ENCODE results near the gene NUPR1.

Gene NUPR1

GRCh38 chr16:28543072-28543471, 4.3 kb upstream of the NUPR1 start:
- no peaks in the 10 kb centered on the region for H3K27me3 ChIP-seq (ENCODE audit: control insufficient read depth in 5 of 5, insufficient read depth in 4 of 5, low read length in 5 of 5)
- no peak overlapping the region for H3K27ac ChIP-seq (ENCODE audit: low read depth, low read length)
- no peak overlapping the region for H3K9ac ChIP-seq (ENCODE audit: low read length in 5 of 5)
- peak overlapping the region in 1 of 5 donors; percentile 14 for H3K4me3 ChIP-seq (ENCODE audit: low read depth in 1 of 5, low read length in 5 of 5)
- H3K4me1 ChIP-seq (ENCODE audit: control insufficient read depth in 5 of 5, insufficient read depth in 5 of 5, low read length in 5 of 5), result peaks cover 5 to 25% (median 13%) of the 10 kb centered on the region in 5 donors
- H3K36me3 ChIP-seq (ENCODE audit: control insufficient read depth in 5 of 5, insufficient read depth in 5 of 5, low read length in 5 of 5), result no peaks in the 10 kb centered on the region
- H3K9me3 ChIP-seq (ENCODE audit: control insufficient read depth in 5 of 5, low read length in 5 of 5), result no peaks in the 10 kb centered on the region

GRCh38 chr16:28542646-28543045, 3.9 kb upstream of the NUPR1 start:
- Histone ChIP-seq H3K27me3 (ENCODE audit: control insufficient read depth in 5 of 5, insufficient read depth in 4 of 5, low read length in 5 of 5) (no peaks in the 10 kb centered on the region), H3K4me3 (ENCODE audit: low read depth in 1 of 5, low read length in 5 of 5) (no peak overlapping the region), H3K27ac (ENCODE audit: low read depth, low read length) (no peak overlapping the region), H3K9me3 (ENCODE audit: control insufficient read depth in 5 of 5, low read length in 5 of 5) (no peaks in the 10 kb centered on the region), H3K4me1 (ENCODE audit: control insufficient read depth in 5 of 5, insufficient read depth in 5 of 5, low read length in 5 of 5) (peaks cover 5 to 29% (median 17%) of the 10 kb centered on the region in 5 donors), H3K36me3 (ENCODE audit: control insufficient read depth in 5 of 5, insufficient read depth in 5 of 5, low read length in 5 of 5) (no peaks in the 10 kb centered on the region), H3K9ac (ENCODE audit: low read length in 5 of 5) (no peak overlapping the region)

- Histone ChIP-seq H3K9ac (ENCODE audit: low read length in 5 of 5) (peak overlapping the region in 1 of 5 donors; percentile 45), H3K4me3 (ENCODE audit: low read depth in 1 of 5, low read length in 5 of 5) (no peak overlapping the region), H3K36me3 (ENCODE audit: control insufficient read depth in 5 of 5, insufficient read depth in 5 of 5, low read length in 5 of 5) (peaks cover 0 to 4% (median 3%) of the 10 kb centered on the region in 5 donors), H3K27ac (ENCODE audit: low read depth, low read length) (no peak overlapping the region), H3K9me3 (ENCODE audit: control insufficient read depth in 5 of 5, low read length in 5 of 5) (no peaks in the 10 kb centered on the region), H3K27me3 (ENCODE audit: control insufficient read depth in 5 of 5, insufficient read depth in 4 of 5, low read length in 5 of 5) (no peaks in the 10 kb centered on the region), H3K4me1 (ENCODE audit: control insufficient read depth in 5 of 5, insufficient read depth in 5 of 5, low read length in 5 of 5) (peaks cover 8 to 47% (median 34%) of the 10 kb centered on the region in 5 donors)
Measured at GRCh38 chr16:28540346-28540745, 1.6 kb upstream of the NUPR1 start.

GRCh38 chr16:28537964-28538732, 626 bp downstream of the NUPR1 start:
- H3K27ac ChIP-seq (ENCODE audit: low read depth, low read length), result peak overlapping the region; percentile 98
- peak overlapping the region; percentile 83 to 97 (median 92) for H3K9ac ChIP-seq (ENCODE audit: low read length in 5 of 5)
- peaks cover 8 to 67% (median 47%) of the 10 kb centered on the region in 5 donors for H3K4me1 ChIP-seq (ENCODE audit: control insufficient read depth in 5 of 5, insufficient read depth in 5 of 5, low read length in 5 of 5)
- H3K4me3 ChIP-seq (ENCODE audit: low read depth in 1 of 5, low read length in 5 of 5), result peak overlapping the region; percentile 75 to 96 (median 87)
- no peaks in the 10 kb centered on the region for H3K9me3 ChIP-seq (ENCODE audit: control insufficient read depth in 5 of 5, low read length in 5 of 5)
- peaks cover 0 to 4% (median 3%) of the 10 kb centered on the region in 5 donors for H3K36me3 ChIP-seq (ENCODE audit: control insufficient read depth in 5 of 5, insufficient read depth in 5 of 5, low read length in 5 of 5)
- H3K27me3 ChIP-seq (ENCODE audit: control insufficient read depth in 5 of 5, insufficient read depth in 4 of 5, low read length in 5 of 5), result no peaks in the 10 kb centered on the region

GRCh38 chr16:28537076-28537475, 1.7 kb downstream of the NUPR1 start:
- Histone ChIP-seq H3K27ac (ENCODE audit: low read depth, low read length) (peak overlapping the region; percentile 98), H3K4me3 (ENCODE audit: low read depth in 1 of 5, low read length in 5 of 5) (peak overlapping the region; percentile 75 to 96 (median 87)), H3K9me3 (ENCODE audit: control insufficient read depth in 5 of 5, low read length in 5 of 5) (no peaks in the 10 kb centered on the region), H3K9ac (ENCODE audit: low read length in 5 of 5) (peak overlapping the region in 4 of 5 donors; percentile 64 to 93 (median 88)), H3K4me1 (ENCODE audit: control insufficient read depth in 5 of 5, insufficient read depth in 5 of 5, low read length in 5 of 5) (peaks cover 8 to 69% (median 57%) of the 10 kb centered on the region in 5 donors), H3K36me3 (ENCODE audit: control insufficient read depth in 5 of 5, insufficient read depth in 5 of 5, low read length in 5 of 5) (peaks cover 0 to 4% (median 3%) of the 10 kb centered on the region in 5 donors), H3K27me3 (ENCODE audit: control insufficient read depth in 5 of 5, insufficient read depth in 4 of 5, low read length in 5 of 5) (no peaks in the 10 kb centered on the region)

GRCh38 chr16:28534542-28535373, 4.0 kb downstream of the NUPR1 start:
- H3K4me1 ChIP-seq (ENCODE audit: control insufficient read depth in 5 of 5, insufficient read depth in 5 of 5, low read length in 5 of 5), result peaks cover 8 to 79% (median 63%) of the 10 kb centered on the region in 5 donors
- peak overlapping the region in 1 of 5 donors; percentile 30 for H3K4me3 ChIP-seq (ENCODE audit: low read depth in 1 of 5, low read length in 5 of 5)
- H3K36me3 ChIP-seq (ENCODE audit: control insufficient read depth in 5 of 5, insufficient read depth in 5 of 5, low read length in 5 of 5), result peaks cover 0 to 4% (median 3%) of the 10 kb centered on the region in 5 donors
- H3K27me3 ChIP-seq (ENCODE audit: control insufficient read depth in 5 of 5, insufficient read depth in 4 of 5, low read length in 5 of 5), result no peaks in the 10 kb centered on the region
- peak overlapping the region; percentile 79 for H3K27ac ChIP-seq (ENCODE audit: low read depth, low read length)
- H3K9ac ChIP-seq (ENCODE audit: low read length in 5 of 5), result no peak overlapping the region
- H3K9me3 ChIP-seq (ENCODE audit: control insufficient read depth in 5 of 5, low read length in 5 of 5), result no peaks in the 10 kb centered on the region

- H3K27ac ChIP-seq (ENCODE audit: low read depth, low read length), result peak overlapping the region; percentile 79
- peaks cover 0 to 4% (median 3%) of the 10 kb centered on the region in 5 donors for H3K36me3 ChIP-seq (ENCODE audit: control insufficient read depth in 5 of 5, insufficient read depth in 5 of 5, low read length in 5 of 5)
- no peaks in the 10 kb centered on the region for H3K27me3 ChIP-seq (ENCODE audit: control insufficient read depth in 5 of 5, insufficient read depth in 4 of 5, low read length in 5 of 5)
- no peaks in the 10 kb centered on the region for H3K9me3 ChIP-seq (ENCODE audit: control insufficient read depth in 5 of 5, low read length in 5 of 5)
- H3K4me3 ChIP-seq (ENCODE audit: low read depth in 1 of 5, low read length in 5 of 5), result no peak overlapping the region
- peak overlapping the region in 3 of 5 donors; percentile 0 to 76 (median 17) for H3K9ac ChIP-seq (ENCODE audit: low read length in 5 of 5)
- peaks cover 3 to 63% (median 54%) of the 10 kb centered on the region in 5 donors for H3K4me1 ChIP-seq (ENCODE audit: control insufficient read depth in 5 of 5, insufficient read depth in 5 of 5, low read length in 5 of 5)
Measured at GRCh38 chr16:28532940-28533647, 5.7 kb downstream of the NUPR1 start.

GRCh38 chr16:28531777-28532744, 6.7 kb downstream of the NUPR1 start:
- Histone ChIP-seq H3K27ac (ENCODE audit: low read depth, low read length) (peak overlapping the region; percentile 79), H3K4me3 (ENCODE audit: low read depth in 1 of 5, low read length in 5 of 5) (peak overlapping the region in 1 of 5 donors; percentile 10), H3K27me3 (ENCODE audit: control insufficient read depth in 5 of 5, insufficient read depth in 4 of 5, low read length in 5 of 5) (no peaks in the 10 kb centered on the region), H3K36me3 (ENCODE audit: control insufficient read depth in 5 of 5, insufficient read depth in 5 of 5, low read length in 5 of 5) (peaks cover 0 to 3% (median 2%) of the 10 kb centered on the region in 5 donors), H3K9me3 (ENCODE audit: control insufficient read depth in 5 of 5, low read length in 5 of 5) (no peaks in the 10 kb centered on the region), H3K9ac (ENCODE audit: low read length in 5 of 5) (peak overlapping the region; percentile 4 to 76 (median 26)), H3K4me1 (ENCODE audit: control insufficient read depth in 5 of 5, insufficient read depth in 5 of 5, low read length in 5 of 5) (peaks cover 2 to 53% (median 44%) of the 10 kb centered on the region in 5 donors)

GRCh38 chr16:28529124-28529523, 9.7 kb downstream of the NUPR1 start:
- Histone ChIP-seq H3K36me3 (ENCODE audit: control insufficient read depth in 5 of 5, insufficient read depth in 5 of 5, low read length in 5 of 5) (no peaks in the 10 kb centered on the region), H3K27me3 (ENCODE audit: control insufficient read depth in 5 of 5, insufficient read depth in 4 of 5, low read length in 5 of 5) (no peaks in the 10 kb centered on the region), H3K9me3 (ENCODE audit: control insufficient read depth in 5 of 5, low read length in 5 of 5) (no peaks in the 10 kb centered on the region), H3K4me3 (ENCODE audit: low read depth in 1 of 5, low read length in 5 of 5) (no peak overlapping the region), H3K4me1 (ENCODE audit: control insufficient read depth in 5 of 5, insufficient read depth in 5 of 5, low read length in 5 of 5) (peaks cover 0 to 42% (median 40%) of the 10 kb centered on the region in 5 donors), H3K27ac (ENCODE audit: low read depth, low read length) (no peak overlapping the region), H3K9ac (ENCODE audit: low read length in 5 of 5) (no peak overlapping the region)
